SH-SY5Y (cell line): Measurements from ENCODE around the gene OR6S1.

Source experiments
- GATA2 ChIP-seq: IDR thresholded peaks from 2 replicates; pipeline ENCODE4 v1.6.1; 2011; ENCODE audit warnings: mild to moderate bottlenecking, low read depth, low read length
- GATA3 ChIP-seq: IDR thresholded peaks from 2 replicates; pipeline ENCODE4 v1.6.1; 2011; ENCODE audit warnings: low read depth, mild to moderate bottlenecking, low read length, moderate library complexity

- TF ChIP-seq GATA2, result no peak
- no peak for TF ChIP-seq GATA3
Measured at GRCh38 chr14:20610002-20610765, 31.3 kb downstream of the OR6S1 start.
